ENCODE results near the gene MRPL21.

The MRPL21 gene

DNA sequence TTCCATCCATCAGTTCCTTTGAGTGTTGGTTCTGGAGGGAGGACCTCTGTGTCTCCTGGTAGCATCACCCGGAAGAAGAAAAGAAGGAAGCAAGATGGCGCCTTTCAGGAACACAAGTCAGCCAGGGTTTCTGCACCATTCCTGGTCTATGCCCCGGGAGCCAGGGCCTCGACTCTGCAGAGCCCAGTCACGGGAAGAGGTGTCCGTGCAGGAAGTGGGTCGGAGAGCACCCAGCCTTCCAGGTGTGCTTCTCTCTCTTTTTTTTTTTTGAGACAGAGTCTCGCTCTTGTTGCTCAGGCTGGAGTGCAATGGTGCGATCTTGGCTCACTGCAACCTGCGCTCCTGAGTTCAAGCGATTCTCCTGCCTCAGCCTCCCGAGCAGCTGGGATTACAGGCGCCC, 21.2 kb downstream of the MRPL21 start:
- TF ChIP-seq, protein P1, sequence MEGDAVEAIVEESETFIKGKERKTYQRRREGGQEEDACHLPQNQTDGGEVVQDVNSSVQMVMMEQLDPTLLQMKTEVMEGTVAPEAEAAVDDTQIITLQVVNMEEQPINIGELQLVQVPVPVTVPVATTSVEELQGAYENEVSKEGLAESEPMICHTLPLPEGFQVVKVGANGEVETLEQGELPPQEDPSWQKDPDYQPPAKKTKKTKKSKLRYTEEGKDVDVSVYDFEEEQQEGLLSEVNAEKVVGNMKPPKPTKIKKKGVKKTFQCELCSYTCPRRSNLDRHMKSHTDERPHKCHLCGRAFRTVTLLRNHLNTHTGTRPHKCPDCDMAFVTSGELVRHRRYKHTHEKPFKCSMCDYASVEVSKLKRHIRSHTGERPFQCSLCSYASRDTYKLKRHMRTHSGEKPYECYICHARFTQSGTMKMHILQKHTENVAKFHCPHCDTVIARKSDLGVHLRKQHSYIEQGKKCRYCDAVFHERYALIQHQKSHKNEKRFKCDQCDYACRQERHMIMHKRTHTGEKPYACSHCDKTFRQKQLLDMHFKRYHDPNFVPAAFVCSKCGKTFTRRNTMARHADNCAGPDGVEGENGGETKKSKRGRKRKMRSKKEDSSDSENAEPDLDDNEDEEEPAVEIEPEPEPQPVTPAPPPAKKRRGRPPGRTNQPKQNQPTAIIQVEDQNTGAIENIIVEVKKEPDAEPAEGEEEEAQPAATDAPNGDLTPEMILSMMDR (conservative IDR thresholded peaks at IDR 0.05; ENCODE audit: low read depth, low read length) = no peak
- H3K4me3 ChIP-seq (ENCODE audit: low read length) = no peak overlapping the region
- no peak for DNase-seq (ENCODE audit: low read depth)

DNA sequence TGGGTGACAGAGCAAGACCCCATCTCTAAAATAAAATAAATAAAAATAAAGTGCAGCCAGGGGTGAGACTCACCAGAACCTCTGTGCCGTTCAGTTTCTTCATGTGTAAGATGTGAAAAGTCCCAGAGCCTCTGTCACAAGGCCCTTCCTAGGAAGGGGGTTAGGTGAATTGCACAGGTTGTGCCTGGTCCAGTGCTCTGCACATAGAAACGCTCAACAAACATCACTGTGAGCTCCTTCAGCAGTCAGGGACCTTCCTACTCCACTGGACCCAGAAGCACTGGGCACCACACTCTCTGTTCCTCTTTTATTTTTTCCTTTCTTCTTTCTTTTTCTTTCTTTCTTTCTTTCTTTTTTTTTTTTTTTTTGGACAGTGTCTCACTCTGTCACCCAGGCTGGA, 22.3 kb downstream of the MRPL21 start:
- no peak for DNase-seq (ENCODE audit: low read depth)
- H3K4me3 ChIP-seq (ENCODE audit: low read length) = no peak overlapping the region
- TF ChIP-seq, protein P1 (conservative IDR thresholded peaks at IDR 0.05; ENCODE audit: low read depth, low read length) = no peak

DNA sequence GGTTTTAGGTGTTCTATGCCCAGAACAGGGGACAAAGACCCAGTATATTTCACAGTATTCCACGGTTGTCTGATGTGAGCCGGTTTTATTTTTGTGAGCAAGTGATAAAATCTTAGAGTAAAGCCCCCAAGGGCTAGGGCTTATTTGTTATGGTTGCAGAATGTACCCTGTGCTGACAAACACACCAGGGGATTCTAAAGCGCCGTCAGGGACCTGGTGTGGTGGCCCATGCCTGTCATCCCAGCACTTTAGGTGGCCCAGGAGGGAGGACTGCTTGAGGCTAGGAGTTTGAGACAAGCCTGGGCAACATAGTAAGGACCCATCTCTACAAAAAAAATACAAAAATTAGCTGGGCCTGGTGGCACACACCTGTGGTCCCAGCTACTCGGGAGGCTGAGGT, 22.8 kb downstream of the MRPL21 start:
- no peak for DNase-seq (ENCODE audit: low read depth)
- TF ChIP-seq, protein P1 (conservative IDR thresholded peaks at IDR 0.05; ENCODE audit: low read depth, low read length) = no peak
- no peak overlapping the region for H3K4me3 ChIP-seq (ENCODE audit: low read length)

DNA sequence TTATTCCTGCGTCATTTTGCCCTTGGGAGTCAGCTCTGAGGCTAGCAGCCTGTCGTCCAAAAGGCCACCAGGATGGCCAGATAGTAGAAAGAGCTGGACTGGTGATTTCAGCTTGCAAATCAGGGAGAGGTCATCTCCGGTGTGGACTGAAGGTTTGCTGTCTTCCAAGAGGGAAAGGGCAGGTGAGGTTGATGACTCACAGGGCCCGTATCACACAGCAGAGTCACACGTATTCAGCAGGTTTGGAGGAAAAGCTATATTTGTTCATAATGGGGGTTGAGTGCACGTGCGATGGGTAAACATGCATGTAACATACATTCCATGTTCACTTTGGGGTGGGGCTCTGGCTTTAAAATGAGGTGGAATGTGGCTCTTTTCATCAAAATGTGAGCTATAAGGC, 25.6 kb downstream of the MRPL21 start:
- no peak for DNase-seq (ENCODE audit: low read depth)
- no peak overlapping the region for H3K4me3 ChIP-seq (ENCODE audit: low read length)
- TF ChIP-seq, protein P1 (conservative IDR thresholded peaks at IDR 0.05; ENCODE audit: low read depth, low read length) = no peak

DNA sequence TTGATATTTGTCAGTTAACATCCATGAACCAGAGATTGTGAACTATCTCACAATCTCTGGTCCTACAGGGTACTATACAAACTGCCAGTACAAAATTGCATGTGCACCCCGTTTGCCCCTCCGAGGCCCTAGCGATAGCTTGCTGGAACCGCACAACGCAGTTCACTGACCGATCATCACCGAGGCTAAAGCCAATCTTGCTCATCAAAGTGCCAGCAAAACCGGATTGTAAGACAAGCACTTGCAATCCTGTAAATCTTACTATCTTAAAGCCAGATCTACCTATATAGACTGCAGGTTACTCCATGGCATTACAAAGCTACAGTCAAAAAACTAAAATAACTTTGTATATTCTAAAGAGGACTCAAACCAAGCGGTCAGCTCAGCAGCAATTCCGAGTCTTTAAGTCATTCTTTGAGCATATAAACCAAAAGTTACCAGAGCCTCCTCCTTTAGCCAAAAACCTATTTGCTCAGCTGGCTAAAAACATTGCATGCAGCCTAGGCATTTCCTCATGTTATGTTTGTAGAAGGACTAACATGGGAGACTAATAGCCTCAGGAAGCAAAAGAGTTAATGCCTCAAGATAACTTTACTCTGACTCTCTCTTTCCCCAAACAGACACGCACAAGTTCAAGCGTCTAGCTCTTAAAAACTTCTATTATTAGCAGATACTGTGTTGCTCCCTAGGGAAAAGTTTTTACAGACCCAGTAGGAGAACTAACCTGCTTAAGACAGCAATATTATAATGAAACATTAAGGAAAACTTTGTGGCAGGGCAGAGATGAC, 31.2 kb downstream of the MRPL21 start:
- TF ChIP-seq, protein P1 (conservative IDR thresholded peaks at IDR 0.05; ENCODE audit: low read depth, low read length) = no peak
- no peak overlapping the region for H3K4me3 ChIP-seq (ENCODE audit: low read length)
- DNase-seq (ENCODE audit: low read depth) = no peak

DNA sequence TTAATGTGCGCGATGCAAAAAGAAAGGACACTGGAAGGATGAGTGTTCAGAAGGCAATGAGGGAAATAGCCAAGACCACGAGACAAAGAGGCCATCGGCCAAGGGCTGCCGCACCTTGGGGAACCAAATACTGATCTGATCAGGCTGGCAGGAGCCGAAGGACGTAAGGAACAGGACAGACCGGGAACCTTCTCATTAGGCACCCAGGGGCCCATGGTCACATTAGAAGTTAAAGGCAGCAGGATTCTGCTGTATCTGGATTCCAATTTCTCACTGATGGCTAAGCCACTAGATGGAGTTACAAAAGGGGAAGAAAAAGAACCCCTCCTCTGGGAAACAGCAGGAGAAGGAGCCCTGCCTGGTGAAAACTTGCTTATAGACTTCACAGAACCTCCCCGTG, 33.2 kb downstream of the MRPL21 start:
- TF ChIP-seq, protein P1 (conservative IDR thresholded peaks at IDR 0.05; ENCODE audit: low read depth, low read length) = peak; percentile 18
- peak overlapping the region; percentile 36 for H3K4me3 ChIP-seq (ENCODE audit: low read length)
- DNase-seq (ENCODE audit: low read depth) = no peak

DNA sequence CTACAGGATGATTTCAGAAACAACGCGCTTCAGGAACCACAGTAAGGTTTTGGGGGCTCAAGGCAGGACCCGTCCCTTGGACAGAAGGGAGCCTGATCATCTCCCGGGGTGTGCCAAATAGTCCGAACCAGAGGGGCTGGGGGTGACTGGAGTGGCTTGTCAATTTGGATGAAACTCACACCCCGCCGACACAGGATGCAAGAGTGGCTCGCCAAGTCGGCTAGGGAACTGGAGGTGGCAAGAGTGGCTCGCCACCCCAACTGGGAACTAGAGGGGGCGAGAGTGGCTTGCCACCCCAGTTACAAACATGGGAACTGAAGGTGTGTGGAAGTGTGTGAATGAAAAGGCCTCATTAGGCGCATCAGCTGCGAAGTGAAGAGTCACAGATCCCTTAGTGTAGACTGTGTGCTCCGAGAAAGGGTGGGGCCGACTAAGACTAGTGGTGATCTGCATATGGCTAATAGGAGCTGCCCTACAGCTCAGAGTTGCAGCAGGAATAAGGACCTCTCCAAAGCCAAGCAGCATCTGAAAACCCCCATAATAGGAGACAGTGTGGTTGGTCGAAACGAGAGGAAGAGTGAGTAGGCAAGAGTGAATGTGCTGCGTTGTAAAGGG, 35.3 kb downstream of the MRPL21 start:
- no peak overlapping the region for H3K4me3 ChIP-seq (ENCODE audit: low read length)
- DNase-seq (ENCODE audit: low read depth) = no peak
- TF ChIP-seq, protein P1 (conservative IDR thresholded peaks at IDR 0.05; ENCODE audit: low read depth, low read length) = no peak
